Measurements from ENCODE around the gene TTLL8.

DNA sequence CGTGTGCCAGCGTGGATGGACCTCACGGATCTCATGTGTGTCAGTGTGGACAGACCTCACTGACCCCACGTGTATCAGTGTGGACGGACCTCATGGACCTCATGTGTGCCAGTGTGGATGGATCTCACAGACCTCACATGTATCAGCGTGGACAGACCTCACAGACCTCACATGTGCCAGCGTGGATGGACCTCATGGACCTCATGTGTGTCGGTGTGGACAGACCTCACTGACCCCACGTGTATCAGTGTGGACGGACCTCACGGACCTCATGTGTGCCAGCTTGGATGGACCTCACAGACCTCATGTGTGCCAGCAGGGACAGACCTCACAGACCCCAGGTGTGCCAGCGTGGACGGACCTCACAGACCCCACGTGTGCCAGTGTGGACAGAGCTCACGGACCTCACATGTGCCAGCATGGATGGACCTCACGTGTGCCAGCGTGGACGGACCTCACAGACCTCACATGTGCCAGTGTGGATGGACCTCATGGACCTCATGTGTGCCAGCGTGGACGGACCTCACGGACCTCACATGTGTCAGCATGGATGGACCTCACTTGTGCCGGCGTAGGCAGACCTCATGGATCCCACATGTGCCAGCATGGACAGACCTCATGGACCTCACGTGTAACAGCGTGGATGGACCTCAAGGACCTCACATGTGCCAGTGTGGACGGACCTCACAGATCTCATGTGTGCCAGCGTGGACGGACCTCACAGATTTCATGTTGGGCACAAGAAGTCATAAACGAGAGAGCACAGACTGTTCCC, 18.2 kb downstream of the TTLL8 start:
- TF ChIP-seq, protein P1, sequence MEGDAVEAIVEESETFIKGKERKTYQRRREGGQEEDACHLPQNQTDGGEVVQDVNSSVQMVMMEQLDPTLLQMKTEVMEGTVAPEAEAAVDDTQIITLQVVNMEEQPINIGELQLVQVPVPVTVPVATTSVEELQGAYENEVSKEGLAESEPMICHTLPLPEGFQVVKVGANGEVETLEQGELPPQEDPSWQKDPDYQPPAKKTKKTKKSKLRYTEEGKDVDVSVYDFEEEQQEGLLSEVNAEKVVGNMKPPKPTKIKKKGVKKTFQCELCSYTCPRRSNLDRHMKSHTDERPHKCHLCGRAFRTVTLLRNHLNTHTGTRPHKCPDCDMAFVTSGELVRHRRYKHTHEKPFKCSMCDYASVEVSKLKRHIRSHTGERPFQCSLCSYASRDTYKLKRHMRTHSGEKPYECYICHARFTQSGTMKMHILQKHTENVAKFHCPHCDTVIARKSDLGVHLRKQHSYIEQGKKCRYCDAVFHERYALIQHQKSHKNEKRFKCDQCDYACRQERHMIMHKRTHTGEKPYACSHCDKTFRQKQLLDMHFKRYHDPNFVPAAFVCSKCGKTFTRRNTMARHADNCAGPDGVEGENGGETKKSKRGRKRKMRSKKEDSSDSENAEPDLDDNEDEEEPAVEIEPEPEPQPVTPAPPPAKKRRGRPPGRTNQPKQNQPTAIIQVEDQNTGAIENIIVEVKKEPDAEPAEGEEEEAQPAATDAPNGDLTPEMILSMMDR (IDR thresholded peaks at IDR 0.05; ENCODE audit: low read depth, low read length, missing input control): no peak
- TF ChIP-seq TAF1 (conservative IDR thresholded peaks at IDR 0.05): no peak
- TF ChIP-seq SP1 (IDR thresholded peaks at IDR 0.05): no peak
